ENCODE data around the gene SRMS. TPM values are rescaled to one million over a fixed set of nuclear protein-coding genes. Genes with fewer than 3 reads are reported as not detected.

The SRMS gene
- total and polyA plus RNA-seq, 2 of the 13 experiments (the other 11 are each of a cell fraction or from before 2014, with no cell fraction given): not detected

DNA sequence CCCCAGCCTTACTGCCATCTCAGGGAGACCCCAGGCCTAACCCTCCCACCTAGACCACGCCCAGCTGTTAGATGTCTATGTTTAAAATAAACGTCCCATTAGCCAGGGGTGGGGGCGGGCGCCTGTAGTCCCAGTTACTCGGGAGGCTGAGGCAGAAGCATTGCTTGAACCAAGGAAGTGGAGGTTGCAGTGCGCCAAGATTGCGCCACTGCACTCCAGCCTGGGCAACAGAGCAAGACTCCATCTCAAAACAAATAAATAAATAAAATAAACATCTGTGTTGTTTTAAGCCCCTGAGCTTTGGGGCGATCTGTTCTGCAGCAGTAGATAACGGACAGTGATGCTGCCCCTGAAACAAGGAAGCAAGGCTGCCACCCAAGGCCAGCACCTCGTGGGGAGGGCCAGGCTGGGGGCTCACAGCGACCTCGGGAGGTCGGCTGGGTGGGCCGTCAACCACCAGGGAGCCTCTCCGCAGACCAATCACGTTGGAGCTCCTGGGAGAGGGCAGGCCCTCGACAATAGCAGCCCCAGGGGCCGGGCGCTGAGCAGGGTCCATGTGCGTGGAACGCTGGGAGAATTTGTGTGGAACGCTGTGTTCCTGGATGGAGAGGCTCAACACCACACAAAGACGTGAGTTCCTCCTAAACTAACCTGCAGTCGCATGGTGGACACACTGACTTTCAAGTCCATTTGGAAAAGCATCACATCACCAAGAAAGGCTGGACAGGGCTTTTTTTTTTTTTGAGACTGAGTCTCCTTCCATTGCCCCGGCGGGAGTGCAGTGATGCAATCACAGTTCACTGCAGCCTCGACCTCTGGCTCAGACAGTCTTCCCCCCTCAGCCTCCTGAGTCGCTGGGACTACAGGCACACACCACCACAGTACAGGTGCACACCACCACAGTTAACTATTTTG is 27.5 kb upstream of the SRMS start (continued):
- TF ChIP-seq, protein P1, sequence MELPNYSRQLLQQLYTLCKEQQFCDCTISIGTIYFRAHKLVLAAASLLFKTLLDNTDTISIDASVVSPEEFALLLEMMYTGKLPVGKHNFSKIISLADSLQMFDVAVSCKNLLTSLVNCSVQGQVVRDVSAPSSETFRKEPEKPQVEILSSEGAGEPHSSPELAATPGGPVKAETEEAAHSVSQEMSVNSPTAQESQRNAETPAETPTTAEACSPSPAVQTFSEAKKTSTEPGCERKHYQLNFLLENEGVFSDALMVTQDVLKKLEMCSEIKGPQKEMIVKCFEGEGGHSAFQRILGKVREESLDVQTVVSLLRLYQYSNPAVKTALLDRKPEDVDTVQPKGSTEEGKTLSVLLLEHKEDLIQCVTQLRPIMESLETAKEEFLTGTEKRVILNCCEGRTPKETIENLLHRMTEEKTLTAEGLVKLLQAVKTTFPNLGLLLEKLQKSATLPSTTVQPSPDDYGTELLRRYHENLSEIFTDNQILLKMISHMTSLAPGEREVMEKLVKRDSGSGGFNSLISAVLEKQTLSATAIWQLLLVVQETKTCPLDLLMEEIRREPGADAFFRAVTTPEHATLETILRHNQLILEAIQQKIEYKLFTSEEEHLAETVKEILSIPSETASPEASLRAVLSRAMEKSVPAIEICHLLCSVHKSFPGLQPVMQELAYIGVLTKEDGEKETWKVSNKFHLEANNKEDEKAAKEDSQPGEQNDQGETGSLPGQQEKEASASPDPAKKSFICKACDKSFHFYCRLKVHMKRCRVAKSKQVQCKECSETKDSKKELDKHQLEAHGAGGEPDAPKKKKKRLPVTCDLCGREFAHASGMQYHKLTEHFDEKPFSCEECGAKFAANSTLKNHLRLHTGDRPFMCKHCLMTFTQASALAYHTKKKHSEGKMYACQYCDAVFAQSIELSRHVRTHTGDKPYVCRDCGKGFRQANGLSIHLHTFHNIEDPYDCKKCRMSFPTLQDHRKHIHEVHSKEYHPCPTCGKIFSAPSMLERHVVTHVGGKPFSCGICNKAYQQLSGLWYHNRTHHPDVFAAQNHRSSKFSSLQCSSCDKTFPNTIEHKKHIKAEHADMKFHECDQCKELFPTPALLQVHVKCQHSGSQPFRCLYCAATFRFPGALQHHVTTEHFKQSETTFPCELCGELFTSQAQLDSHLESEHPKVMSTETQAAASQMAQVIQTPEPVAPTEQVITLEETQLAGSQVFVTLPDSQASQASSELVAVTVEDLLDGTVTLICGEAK (IDR thresholded peaks at IDR 0.05): no peak
- TF ChIP-seq, protein P1 (CRISPR knock-in tag; IDR thresholded peaks at IDR 0.05): no peak; the same call in 1 of the 2 replicates
- TF ChIP-seq, protein P2, sequence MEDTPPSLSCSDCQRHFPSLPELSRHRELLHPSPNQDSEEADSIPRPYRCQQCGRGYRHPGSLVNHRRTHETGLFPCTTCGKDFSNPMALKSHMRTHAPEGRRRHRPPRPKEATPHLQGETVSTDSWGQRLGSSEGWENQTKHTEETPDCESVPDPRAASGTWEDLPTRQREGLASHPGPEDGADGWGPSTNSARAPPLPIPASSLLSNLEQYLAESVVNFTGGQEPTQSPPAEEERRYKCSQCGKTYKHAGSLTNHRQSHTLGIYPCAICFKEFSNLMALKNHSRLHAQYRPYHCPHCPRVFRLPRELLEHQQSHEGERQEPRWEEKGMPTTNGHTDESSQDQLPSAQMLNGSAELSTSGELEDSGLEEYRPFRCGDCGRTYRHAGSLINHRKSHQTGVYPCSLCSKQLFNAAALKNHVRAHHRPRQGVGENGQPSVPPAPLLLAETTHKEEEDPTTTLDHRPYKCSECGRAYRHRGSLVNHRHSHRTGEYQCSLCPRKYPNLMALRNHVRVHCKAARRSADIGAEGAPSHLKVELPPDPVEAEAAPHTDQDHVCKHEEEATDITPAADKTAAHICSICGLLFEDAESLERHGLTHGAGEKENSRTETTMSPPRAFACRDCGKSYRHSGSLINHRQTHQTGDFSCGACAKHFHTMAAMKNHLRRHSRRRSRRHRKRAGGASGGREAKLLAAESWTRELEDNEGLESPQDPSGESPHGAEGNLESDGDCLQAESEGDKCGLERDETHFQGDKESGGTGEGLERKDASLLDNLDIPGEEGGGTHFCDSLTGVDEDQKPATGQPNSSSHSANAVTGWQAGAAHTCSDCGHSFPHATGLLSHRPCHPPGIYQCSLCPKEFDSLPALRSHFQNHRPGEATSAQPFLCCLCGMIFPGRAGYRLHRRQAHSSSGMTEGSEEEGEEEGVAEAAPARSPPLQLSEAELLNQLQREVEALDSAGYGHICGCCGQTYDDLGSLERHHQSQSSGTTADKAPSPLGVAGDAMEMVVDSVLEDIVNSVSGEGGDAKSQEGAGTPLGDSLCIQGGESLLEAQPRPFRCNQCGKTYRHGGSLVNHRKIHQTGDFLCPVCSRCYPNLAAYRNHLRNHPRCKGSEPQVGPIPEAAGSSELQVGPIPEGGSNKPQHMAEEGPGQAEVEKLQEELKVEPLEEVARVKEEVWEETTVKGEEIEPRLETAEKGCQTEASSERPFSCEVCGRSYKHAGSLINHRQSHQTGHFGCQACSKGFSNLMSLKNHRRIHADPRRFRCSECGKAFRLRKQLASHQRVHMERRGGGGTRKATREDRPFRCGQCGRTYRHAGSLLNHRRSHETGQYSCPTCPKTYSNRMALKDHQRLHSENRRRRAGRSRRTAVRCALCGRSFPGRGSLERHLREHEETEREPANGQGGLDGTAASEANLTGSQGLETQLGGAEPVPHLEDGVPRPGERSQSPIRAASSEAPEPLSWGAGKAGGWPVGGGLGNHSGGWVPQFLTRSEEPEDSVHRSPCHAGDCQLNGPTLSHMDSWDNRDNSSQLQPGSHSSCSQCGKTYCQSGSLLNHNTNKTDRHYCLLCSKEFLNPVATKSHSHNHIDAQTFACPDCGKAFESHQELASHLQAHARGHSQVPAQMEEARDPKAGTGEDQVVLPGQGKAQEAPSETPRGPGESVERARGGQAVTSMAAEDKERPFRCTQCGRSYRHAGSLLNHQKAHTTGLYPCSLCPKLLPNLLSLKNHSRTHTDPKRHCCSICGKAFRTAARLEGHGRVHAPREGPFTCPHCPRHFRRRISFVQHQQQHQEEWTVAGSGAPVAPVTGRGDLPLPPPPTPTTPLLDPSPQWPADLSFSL (CRISPR knock-in tag; IDR thresholded peaks at IDR 0.05): peak; percentile 66
- TF ChIP-seq, protein P3, sequence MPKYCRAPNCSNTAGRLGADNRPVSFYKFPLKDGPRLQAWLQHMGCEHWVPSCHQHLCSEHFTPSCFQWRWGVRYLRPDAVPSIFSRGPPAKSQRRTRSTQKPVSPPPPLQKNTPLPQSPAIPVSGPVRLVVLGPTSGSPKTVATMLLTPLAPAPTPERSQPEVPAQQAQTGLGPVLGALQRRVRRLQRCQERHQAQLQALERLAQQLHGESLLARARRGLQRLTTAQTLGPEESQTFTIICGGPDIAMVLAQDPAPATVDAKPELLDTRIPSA (CRISPR knock-in tag; IDR thresholded peaks at IDR 0.05; ENCODE audit: borderline replicate concordance): peak; percentile 86; the same call in 1 of the 2 replicates
- TF ChIP-seq ZKSCAN1 (IDR thresholded peaks at IDR 0.05; ENCODE audit: low read length): no peak
- TF ChIP-seq, protein P4, sequence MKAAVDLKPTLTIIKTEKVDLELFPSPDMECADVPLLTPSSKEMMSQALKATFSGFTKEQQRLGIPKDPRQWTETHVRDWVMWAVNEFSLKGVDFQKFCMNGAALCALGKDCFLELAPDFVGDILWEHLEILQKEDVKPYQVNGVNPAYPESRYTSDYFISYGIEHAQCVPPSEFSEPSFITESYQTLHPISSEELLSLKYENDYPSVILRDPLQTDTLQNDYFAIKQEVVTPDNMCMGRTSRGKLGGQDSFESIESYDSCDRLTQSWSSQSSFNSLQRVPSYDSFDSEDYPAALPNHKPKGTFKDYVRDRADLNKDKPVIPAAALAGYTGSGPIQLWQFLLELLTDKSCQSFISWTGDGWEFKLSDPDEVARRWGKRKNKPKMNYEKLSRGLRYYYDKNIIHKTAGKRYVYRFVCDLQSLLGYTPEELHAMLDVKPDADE (CRISPR knock-in tag; IDR thresholded peaks at IDR 0.05): no peak
- TF ChIP-seq ZNF652 (CRISPR knock-in tag; IDR thresholded peaks at IDR 0.05; ENCODE audit: borderline replicate concordance, low read depth): no peak
- peak; percentile 26 for TF ChIP-seq SALL1 (CRISPR knock-in tag; IDR thresholded peaks at IDR 0.05)
- peak; percentile 76; the same call in 1 of the 2 replicates for TF ChIP-seq ZNF737 (CRISPR knock-in tag; IDR thresholded peaks at IDR 0.05; ENCODE audit: borderline replicate concordance)
- no peak for TF ChIP-seq SP5 (CRISPR knock-in tag; IDR thresholded peaks at IDR 0.05; ENCODE audit: borderline replicate concordance, low read depth)
